AG04450 (cell line): ENCODE measurements around the gene NUCB1. TPM values are rescaled to one million over a fixed set of nuclear protein-coding genes. Genes with fewer than 3 reads are reported as not detected.

ENCODE experiments used
- CTCF ChIA-PET: fragments of 300-600, 350-600 bp; formaldehyde crosslinking; extraction: SDS; loops from one replicate; lab custom pipeline; 2022; ENCODE audit warnings: antibody characterized with exemption, inconsistent platforms; lab: Charles Lee
- POLR2A ChIA-PET: fragments of 350-600 bp; formaldehyde crosslinking; extraction: SDS; loops from one replicate; lab custom pipeline; 2021; ENCODE audit warnings: antibody characterized with exemption, inconsistent platforms; lab: Yijun Ruan, JAX
- DNase-seq: peaks from one replicate; pipeline ENCODE4 v3.0.0-alpha.2; 2011; ENCODE audit warnings: low read depth, low spot score
- H3K27ac ChIP-seq: one replicate; pipeline ENCODE4 v1.5.1; 2012; ENCODE audit warnings: low read depth, low read length, control low read depth
- H3K27me3 ChIP-seq: one replicate; pipeline ENCODE4 v1.6.0; 2012; ENCODE audit warnings: low read length; ENCODE audit not compliant: control insufficient read depth, insufficient read depth
- H3K4me3 ChIP-seq: 2 replicates; pipeline ENCODE4 v1.5.1; 2011; ENCODE audit warnings: mild to moderate bottlenecking, low read depth, low read length, control low read depth
- H3K9me3 ChIP-seq: 2 replicates; pipeline ENCODE4 v1.5.1; 2012; ENCODE audit warnings: low read length; ENCODE audit not compliant: control insufficient read depth, insufficient read depth
- CTCF ChIP-seq: IDR thresholded peaks from 2 replicates; pipeline ENCODE4 v1.5.1; 2011; ENCODE audit warnings: low read depth, low read length, control low read depth, inconsistent platforms
- polyA plus RNA-seq: library from polyadenylated mRNA; depleted of rRNA; stranded (reverse); fragments of >200 nt; gene quantifications from 2 replicates; pipeline ENCODE4 v1.2.3, GENCODE V29; 2011; rRNA removed
- small RNA-seq: library from RNA; depleted of rRNA; stranded (forward); fragments of <200 nt; gene quantifications from one replicate; pipeline ENCODE3, GENCODE V24; 2012; ENCODE audit warnings: low read depth; ENCODE audit not compliant: insufficient read length

Gene NUCB1
- polyA plus RNA-seq, 1 experiment: 123 TPM

DNA sequence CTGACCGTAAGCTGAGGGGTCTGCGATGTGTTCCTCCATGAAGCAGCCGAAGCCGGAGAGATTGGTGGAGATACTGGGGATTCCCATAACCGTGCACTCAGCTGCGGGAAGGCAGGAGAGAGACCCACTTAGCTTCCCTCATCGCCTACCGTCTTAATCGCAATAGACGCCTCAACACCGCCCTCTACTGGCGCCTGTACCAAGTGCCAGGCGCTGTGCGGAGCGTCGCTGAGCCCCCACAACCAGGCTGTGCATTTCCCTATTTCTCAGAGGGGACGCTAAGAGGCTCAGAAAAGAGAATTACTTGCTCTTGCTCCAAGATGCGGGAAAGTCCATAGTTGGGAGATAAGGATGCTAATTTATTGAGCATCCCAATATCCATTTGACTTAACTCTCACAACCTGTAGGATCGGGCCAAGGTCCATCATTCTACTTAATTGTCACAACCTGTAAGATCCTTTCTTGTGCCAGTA lies 70.8 kb downstream of the NUCB1 start:
- no peak overlapping the region for H3K4me3 ChIP-seq
- H3K27ac ChIP-seq: no peak overlapping the region
- H3K27me3 ChIP-seq: no peaks in the 10 kb centered on the region
- DNase-seq: no peak
- peaks cover 11% of the 10 kb centered on the region; the same call in 1 of the 2 replicates for H3K9me3 ChIP-seq
- CTCF ChIA-PET: interaction anchor here (0.5 to 3.2 kb wide), 28 partner anchors 10 to 325 kb away, joined by 3 to 38 read pairs (median 4); partner anchors contain the start of genes BAX, CA11, GYS1 and HSD17B14
- POLR2A ChIA-PET: interaction anchor here (0.5 to 2.0 kb wide), 11 partner anchors 8 to 198 kb away, joined by 3 to 13 read pairs (median 6); partner anchors contain the start of genes HSD17B14, NUCB1 and PPP1R15A
- peak; percentile 94 for TF ChIP-seq CTCF

Small RNA genes lying within 50 kb of the gene (small RNA-seq; reads per million reads assigned to genes)
- not detected for gene AC026803.1

Other genes starting within 250 kb of the NUCB1 start
- 0.04 and 0.10 TPM in 2 replicates for gene NTN5, start 227.3 kb upstream of the NUCB1 start, polyA plus RNA-seq
- gene FUT2, start 204.3 kb upstream of the NUCB1 start, polyA plus RNA-seq: not detected in 2 replicates
- 0.58 and 0.68 TPM in 2 replicates for gene MAMSTR, start 180.6 kb upstream of the NUCB1 start, polyA plus RNA-seq
- 0.32 and 0.61 TPM in 2 replicates for gene RASIP1, start 159.7 kb upstream of the NUCB1 start, polyA plus RNA-seq
- not detected in 2 replicates for gene IZUMO1, start 153.4 kb upstream of the NUCB1 start, polyA plus RNA-seq
- gene FUT1, start 147.7 kb upstream of the NUCB1 start, polyA plus RNA-seq: 0.02 and 0.07 TPM in 2 replicates
- gene FGF21, start 144.8 kb upstream of the NUCB1 start, polyA plus RNA-seq: not detected in 2 replicates
- gene BCAT2, start 89.3 kb upstream of the NUCB1 start, polyA plus RNA-seq: 23.3 and 31.8 TPM in 2 replicates
- 2.3 and 3.6 TPM in 2 replicates for gene HSD17B14, start 63.8 kb upstream of the NUCB1 start, polyA plus RNA-seq
- 7.1 and 11.9 TPM in 2 replicates for gene PLEKHA4, start 31.7 kb upstream of the NUCB1 start, polyA plus RNA-seq
- gene PPP1R15A, start 27.9 kb upstream of the NUCB1 start, polyA plus RNA-seq: 36.5 and 37.2 TPM in 2 replicates
- gene TULP2, start 1.6 kb upstream of the NUCB1 start, polyA plus RNA-seq: 0.20 and 0.25 TPM in 2 replicates
- gene DHDH, start 33.4 kb downstream of the NUCB1 start, polyA plus RNA-seq: 0.48 and 0.61 TPM in 2 replicates
- 110 and 147 TPM in 2 replicates for gene BAX, start 54.6 kb downstream of the NUCB1 start, polyA plus RNA-seq
- 3,644 and 5,326 TPM in 2 replicates for gene FTL, start 65.0 kb downstream of the NUCB1 start, polyA plus RNA-seq
- gene GYS1, start 93.0 kb downstream of the NUCB1 start, polyA plus RNA-seq: 19.5 and 24.1 TPM in 2 replicates
- gene RUVBL2, start 93.6 kb downstream of the NUCB1 start, polyA plus RNA-seq: 107 and 131 TPM in 2 replicates
- gene LHB, start 116.8 kb downstream of the NUCB1 start, polyA plus RNA-seq: 0.31 TPM in 1 of 2 replicates, not detected in the other
- not detected in 2 replicates for gene CGB3, start 124.0 kb downstream of the NUCB1 start, polyA plus RNA-seq
- not detected in 2 replicates for gene CGB2, start 131.6 kb downstream of the NUCB1 start, polyA plus RNA-seq
- gene CGB1, start 136.6 kb downstream of the NUCB1 start, polyA plus RNA-seq: not detected in 2 replicates
- gene CGB5, start 143.5 kb downstream of the NUCB1 start, polyA plus RNA-seq: not detected in 2 replicates
- not detected in 2 replicates for gene CGB8, start 148.8 kb downstream of the NUCB1 start, polyA plus RNA-seq
- gene CGB7, start 157.4 kb downstream of the NUCB1 start, polyA plus RNA-seq: 0.42 and 0.87 TPM in 2 replicates
- gene NTF4, start 164.5 kb downstream of the NUCB1 start, polyA plus RNA-seq: 0.09 and 0.30 TPM in 2 replicates
- not detected in 2 replicates for gene KCNA7, start 172.4 kb downstream of the NUCB1 start, polyA plus RNA-seq
- 117 and 149 TPM in 2 replicates for gene SNRNP70, start 185.1 kb downstream of the NUCB1 start, polyA plus RNA-seq
- gene LIN7B, start 214.1 kb downstream of the NUCB1 start, polyA plus RNA-seq: 4.2 and 4.9 TPM in 2 replicates
- 0.36 and 0.50 TPM in 2 replicates for gene C19orf73, start 218.8 kb downstream of the NUCB1 start, polyA plus RNA-seq
- 0.52 and 0.63 TPM in 2 replicates for gene PPFIA3, start 219.2 kb downstream of the NUCB1 start, polyA plus RNA-seq